Cerebellar nuclear complex (tissue), 1 donor: ENCODE results near the gene SAMD8.
"Not testable (repeated sequence)": the region's sequence is repeated elsewhere in the genome, so short reads cannot be mapped to it uniquely, and the experiment has no call there.

Experiments
- DNase-seq, 2 experiments: peaks; one replicate each; lab custom pipeline; 2025; lab: John Stamatoyannopoulos, UW

The SAMD8 gene

GRCh38 chr10:75140246-75140645, 28.8 kb downstream of the SAMD8 start:
- no peak for DNase-seq

- DNase-seq = no peak
These were observed 31.9 kb downstream of the SAMD8 start for GRCh38 chr10:75143353-75143752.

GRCh38 chr10:75145590-75145989, 34.1 kb downstream of the SAMD8 start:
- no peak for DNase-seq

GRCh38 chr10:75146780-75147179, 35.3 kb downstream of the SAMD8 start:
- no peak for DNase-seq

GRCh38 chr10:75150656-75151055, 39.2 kb downstream of the SAMD8 start:
- DNase-seq = no peak

- no peak for DNase-seq
These were observed 48.1 kb downstream of the SAMD8 start for GRCh38 chr10:75159519-75159918.

GRCh38 chr10:75165684-75166622, 54.5 kb downstream of the SAMD8 start:
- DNase-seq = no peak

GRCh38 chr10:75166623-75166972, 55.1 kb downstream of the SAMD8 start:
- DNase-seq = no peak

GRCh38 chr10:75168275-75168674, 56.8 kb downstream of the SAMD8 start:
- no peak for DNase-seq

- DNase-seq = no peak
These were observed 58.8 kb downstream of the SAMD8 start for GRCh38 chr10:75170215-75170614.

GRCh38 chr10:75175046-75175445, 63.6 kb downstream of the SAMD8 start:
- DNase-seq = no peak

GRCh38 chr10:75176046-75176445, 64.6 kb downstream of the SAMD8 start:
- no peak for DNase-seq

- no peak for DNase-seq
These were observed 65.3 kb downstream of the SAMD8 start for GRCh38 chr10:75176736-75177135.

- DNase-seq = no peak
These were observed 68.3 kb downstream of the SAMD8 start for GRCh38 chr10:75179657-75180177.

- DNase-seq = no peak
These were observed 69.1 kb downstream of the SAMD8 start for GRCh38 chr10:75180592-75180991.

GRCh38 chr10:75181073-75181472, 69.6 kb downstream of the SAMD8 start:
- DNase-seq = no peak

- DNase-seq = no peak
These were observed 74.9 kb downstream of the SAMD8 start for GRCh38 chr10:75186310-75186709.

GRCh38 chr10:75187961-75188426, 76.5 kb downstream of the SAMD8 start:
- DNase-seq = no peak

- DNase-seq = not testable (repeated sequence)
These were observed 77.1 kb downstream of the SAMD8 start for GRCh38 chr10:75188522-75188921.

GRCh38 chr10:75189266-75190096, 78.0 kb downstream of the SAMD8 start:
- DNase-seq = no peak

- DNase-seq = no peak
These were observed 80.5 kb downstream of the SAMD8 start for GRCh38 chr10:75191821-75192568.

- not testable (repeated sequence) for DNase-seq
These were observed 83.2 kb downstream of the SAMD8 start for GRCh38 chr10:75194625-75195024.
